Aorta (tissue), 5 donors: ENCODE data around the gene CHST12. TPM values are rescaled to one million over a fixed set of nuclear protein-coding genes. Genes with fewer than 3 reads are reported as not detected.

Experiments
- ATAC-seq: fragments of 200-7000 bp; cut with Tn5 transposase; one replicate; pipeline ENCODE4 v1.9.1; 2022; ENCODE audit warnings: moderate library complexity; ENCODE audit not compliant: low FRiP score
- DNase-seq, 2 donors: peaks; one replicate each; pipeline ENCODE4 v3.0.0-alpha.2; 2020
- H3K27ac ChIP-seq, 2 donors: one replicate each; pipeline ENCODE4 v1.5.1; 2013; ENCODE audit warnings: low read length in 2 of 2, mild to moderate bottlenecking in 2 of 2, moderate library complexity in 2 of 2, control low read depth in 1 of 2, inconsistent platforms in 1 of 2, low read depth in 1 of 2
- H3K27me3 ChIP-seq, 2 donors: one replicate each; pipeline ENCODE4 v1.6.1; 2013; ENCODE audit warnings: control low read depth in 1 of 2, low read length in 1 of 2, mild to moderate bottlenecking in 1 of 2, moderate library complexity in 1 of 2; ENCODE audit not compliant: insufficient read depth in 2 of 2, control insufficient read depth in 1 of 2
- H3K36me3 ChIP-seq, 2 donors: one replicate each; pipeline ENCODE4 v1.6.1; 2013; ENCODE audit warnings: control low read depth in 1 of 2, low read length in 1 of 2, mild to moderate bottlenecking in 1 of 2; ENCODE audit not compliant: insufficient read depth in 2 of 2, control insufficient read depth in 1 of 2
- H3K4me1 ChIP-seq, 2 donors: one replicate each; pipeline ENCODE4 v1.6.1; 2013; ENCODE audit warnings: low read length in 2 of 2, control low read depth in 1 of 2, mild to moderate bottlenecking in 1 of 2, moderate library complexity in 1 of 2; ENCODE audit not compliant: insufficient read depth in 2 of 2, control insufficient read depth in 1 of 2
- H3K4me3 ChIP-seq, 2 donors: one replicate each; pipeline ENCODE4 v1.5.1; 2013; ENCODE audit warnings: low read length in 2 of 2, control low read depth in 1 of 2, mild to moderate bottlenecking in 1 of 2
- H3K9me3 ChIP-seq: one replicate; pipeline ENCODE4 v1.6.1; 2013; ENCODE audit warnings: mild to moderate bottlenecking, low read length; ENCODE audit not compliant: control insufficient read depth
- WGBS, 2 donors: extraction: QIAGEN DNeasy Blood & Tissue Kit; methylation state at CpG; one replicate each; pipeline ENCODE4 v1.1.7; 2013; 5-methylcytosine and 5-hydroxymethylcytosine counted together
- intact Hi-C, 2 donors: fragments of 100-400 bp; cut with DNase I; formaldehyde crosslinking; loops; one replicate each; pipeline versions ENCODE4 v1.14.2 to v1.15.0; 2022
- polyA plus RNA-seq, 2 donors: library from polyadenylated mRNA; stranded (reverse); fragments of 200-250 nt; gene quantifications; one replicate each; pipeline ENCODE4 v1.2.3, GENCODE V29; 2013
- total RNA-seq, 2 donors: library from RNA; stranded (reverse); fragmentation: NEBNext Ultra II Directional; extraction: Animal tissue kit (Norgen Biotek cat#: 25700); gene quantifications; one replicate each; pipeline ENCODE4 v1.2.1, GENCODE V29; 2021
- donor health status: healthy with polysubstance abuse.
- donor health status: Bipolar disorder and iron deficiency.
- donor health status: DM: no; HTN: no; CAD: no.
- donor health status: DM: no; HTN: no; CAD: no.
- donor health status: DM: yes; HTN: yes; CAD: no.

CHST12 gene
- total and polyA plus RNA-seq, 4 donors, result 2.9 to 31.8 (median 17.8) TPM

DNA sequence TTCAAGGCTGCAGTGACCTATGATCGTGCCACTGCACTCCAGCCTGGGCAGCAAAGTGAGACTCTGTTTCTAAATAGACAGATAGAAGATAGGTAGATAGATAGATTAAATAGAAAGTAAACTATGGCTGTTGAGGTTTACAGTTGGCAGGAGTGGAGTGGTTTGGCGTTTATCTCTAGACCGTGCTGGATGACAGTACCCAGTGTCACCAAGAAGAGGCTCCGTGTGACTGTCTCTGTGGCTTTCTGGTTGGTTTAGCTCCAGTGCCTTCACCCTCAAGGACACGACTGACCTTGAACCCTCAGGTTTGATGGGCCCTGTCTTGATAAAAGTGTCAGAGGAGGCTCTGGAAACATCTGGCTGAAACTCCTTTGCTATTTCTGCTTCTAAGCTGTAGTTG is 31.7 kb downstream of the CHST12 start:
- Histone ChIP-seq H3K27me3 (no peaks in the 10 kb centered on the region), H3K27ac (no peak overlapping the region), H3K36me3 (peaks cover 0 to 4% of the 10 kb centered on the region in 2 donors), H3K9me3 (no peaks in the 10 kb centered on the region), H3K4me1 (no peaks in the 10 kb centered on the region), H3K4me3 (no peak overlapping the region)
- WGBS, 2 donors, result 91 to 94% methylated on average over 5 of the region's 5 CpGs
- intact Hi-C loops, result no loop called here
- DNase-seq (no peak), ATAC-seq (no peak)

GRCh38 chr7:2436341-2437104 is 33.1 kb downstream of the CHST12 start:
- H3K27me3 ChIP-seq, result no peaks in the 10 kb centered on the region
- H3K27ac ChIP-seq, result no peak overlapping the region
- H3K4me1 ChIP-seq, result no peaks in the 10 kb centered on the region
- peaks cover 0 to 4% of the 10 kb centered on the region in 2 donors for H3K36me3 ChIP-seq
- intact Hi-C loops, result no loop called here
- H3K9me3 ChIP-seq, result no peaks in the 10 kb centered on the region
- 90 to 91% methylated on average over 25 of the region's 25 CpGs for WGBS, 2 donors
- DNase-seq (no peak), ATAC-seq (no peak)
- H3K4me3 ChIP-seq, result no peak overlapping the region

DNA sequence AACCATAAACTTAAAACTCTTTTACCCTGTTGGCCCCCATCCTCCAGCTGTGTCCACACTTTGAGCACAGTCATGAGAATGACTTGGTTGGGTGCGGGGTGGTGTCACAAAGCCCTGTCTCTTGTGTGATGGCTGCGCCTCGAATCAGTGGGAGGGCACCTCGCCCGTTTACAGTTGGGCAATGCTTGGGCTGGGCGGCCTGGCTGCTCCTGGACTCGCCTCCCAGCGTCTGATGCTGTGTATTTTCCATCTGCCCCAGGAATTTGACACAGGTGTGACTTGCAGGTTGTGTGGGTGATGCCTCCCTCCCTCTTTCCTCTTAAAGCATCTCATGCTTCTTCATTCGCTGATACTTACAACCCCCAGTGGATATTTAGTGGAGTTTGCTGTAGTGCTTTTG is 33.7 kb downstream of the CHST12 start:
- 92 to 95% methylated on average over 9 of the region's 9 CpGs for WGBS, 2 donors

DNA sequence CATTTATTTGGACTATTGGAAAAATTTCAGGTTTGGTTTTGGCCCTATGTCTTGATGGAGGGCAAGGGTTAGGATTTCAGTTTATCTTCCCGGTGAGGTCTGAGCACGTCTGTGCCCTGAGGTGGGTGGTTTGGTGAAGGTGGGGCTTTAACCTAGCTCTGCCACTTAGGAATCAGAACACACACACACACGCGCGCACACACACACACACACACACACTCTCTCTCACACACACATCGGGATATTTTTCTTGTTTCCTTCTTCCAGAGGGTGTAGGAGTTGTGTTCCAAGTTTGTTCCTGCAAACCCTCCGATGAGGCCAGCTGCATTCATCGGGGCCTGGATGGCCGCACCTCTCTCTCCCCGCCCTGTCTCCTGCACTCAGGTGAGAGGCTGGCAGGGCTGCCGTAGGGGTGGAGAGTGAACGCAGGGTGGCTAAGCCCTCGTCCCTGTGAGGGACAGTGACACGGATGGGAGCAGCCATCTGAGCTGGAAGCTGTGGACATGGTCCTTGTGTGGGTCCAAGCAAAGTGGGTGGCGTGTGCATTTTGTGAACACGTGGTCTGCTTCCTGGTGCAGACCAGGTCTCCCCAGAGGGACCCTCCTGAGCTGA is 34.2 kb downstream of the CHST12 start:
- no peak for ATAC-seq
- Histone ChIP-seq H3K4me1 (no peaks in the 10 kb centered on the region), H3K27ac (no peak overlapping the region), H3K27me3 (no peaks in the 10 kb centered on the region), H3K4me3 (no peak overlapping the region), H3K9me3 (no peaks in the 10 kb centered on the region), H3K36me3 (peaks cover 0 to 4% of the 10 kb centered on the region in 2 donors)
- 84 to 90% methylated on average over 16 of the region's 16 CpGs for WGBS, 2 donors
- intact Hi-C loops, result no loop called here
- DNase-seq, result no peak

More for the DNA sequence above, 33.7 kb downstream of the CHST12 start:
- Histone ChIP-seq H3K9me3 (no peaks in the 10 kb centered on the region), H3K27ac (no peak overlapping the region), H3K36me3 (peaks cover 0 to 4% of the 10 kb centered on the region in 2 donors), H3K4me3 (no peak overlapping the region), H3K4me1 (no peaks in the 10 kb centered on the region), H3K27me3 (no peaks in the 10 kb centered on the region)
- ATAC-seq (no peak), DNase-seq (no peak)
- intact Hi-C loops, result no loop called here

GRCh38 chr7:2438186-2438585 is 34.8 kb downstream of the CHST12 start:
- intact Hi-C loops, result no loop called here
- DNase-seq (no peak), ATAC-seq (peak; percentile 20)
- Histone ChIP-seq H3K36me3 (peaks cover 0 to 2% of the 10 kb centered on the region in 2 donors), H3K4me3 (no peak overlapping the region), H3K4me1 (no peaks in the 10 kb centered on the region), H3K27me3 (no peaks in the 10 kb centered on the region), H3K9me3 (no peaks in the 10 kb centered on the region), H3K27ac (no peak overlapping the region)
- WGBS, 2 donors, result 79 to 88% methylated on average over 7 of the region's 7 CpGs

DNA sequence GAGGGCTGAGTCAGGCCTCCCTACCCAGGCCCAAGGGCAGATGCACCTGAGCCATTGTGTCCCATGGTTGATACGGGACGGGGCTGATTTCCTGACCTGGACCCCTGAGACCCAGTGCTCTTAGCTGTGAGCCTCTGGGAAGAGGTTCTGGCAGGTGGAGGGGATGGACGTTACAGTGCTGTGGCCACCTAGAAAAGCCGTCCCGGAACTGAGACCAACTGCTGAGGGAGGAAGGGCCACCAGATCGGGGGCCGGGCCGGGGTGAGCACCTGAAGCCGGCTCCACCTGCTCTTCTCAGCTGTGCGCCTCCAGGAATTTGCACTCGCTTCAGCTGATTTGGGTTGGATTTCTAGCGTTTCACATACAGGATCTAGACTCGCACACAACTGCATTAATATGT is 35.4 kb downstream of the CHST12 start:
- Histone ChIP-seq H3K36me3 (no peaks in the 10 kb centered on the region), H3K9me3 (no peaks in the 10 kb centered on the region), H3K27me3 (no peaks in the 10 kb centered on the region), H3K4me3 (no peak overlapping the region), H3K27ac (no peak overlapping the region), H3K4me1 (no peaks in the 10 kb centered on the region)
- 93 to 95% methylated on average over 13 of the region's 13 CpGs for WGBS, 2 donors
- no peak for ATAC-seq
- no peak for DNase-seq
- intact Hi-C loops, result no loop called here

DNA sequence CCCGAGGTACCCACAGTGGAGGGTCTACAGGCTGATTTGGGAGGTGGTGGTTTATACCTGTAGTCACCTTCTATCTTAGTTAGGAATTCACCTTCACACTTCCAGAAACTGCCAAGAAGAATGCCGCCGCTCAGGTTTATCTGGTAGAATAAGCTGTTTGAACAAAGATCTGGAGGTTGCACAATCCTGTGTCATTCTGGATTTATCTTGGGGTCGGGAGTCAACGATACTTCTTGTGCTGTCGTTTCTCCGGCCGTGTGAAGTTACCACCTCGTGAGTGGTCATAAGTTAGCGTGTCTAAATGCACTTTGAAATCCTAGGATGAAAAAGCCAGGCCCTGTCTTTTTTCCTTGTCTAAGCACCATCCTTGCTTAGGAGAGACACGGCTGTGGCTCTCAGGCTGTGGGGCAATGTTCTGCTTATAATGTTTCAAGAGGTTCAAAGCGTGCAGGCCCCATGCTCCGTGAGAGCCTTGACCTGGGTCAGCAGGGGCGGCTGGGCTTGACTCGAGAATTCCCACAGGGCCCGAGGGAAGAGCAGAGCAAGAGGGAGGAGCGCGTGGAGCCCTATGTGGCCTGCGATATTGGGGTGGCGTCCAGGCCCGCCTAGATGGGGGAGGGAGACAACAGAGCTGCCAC is 37.3 kb downstream of the CHST12 start:
- H3K27me3 ChIP-seq, result no peaks in the 10 kb centered on the region
- H3K36me3 ChIP-seq, result no peaks in the 10 kb centered on the region
- H3K4me3 ChIP-seq, result no peak overlapping the region
- intact Hi-C loops, result no loop called here
- WGBS, 2 donors, result 80 to 82% methylated on average over 21 of the region's 21 CpGs
- ATAC-seq, result no peak
- no peak overlapping the region for H3K27ac ChIP-seq
- H3K9me3 ChIP-seq, result no peaks in the 10 kb centered on the region
- no peaks in the 10 kb centered on the region for H3K4me1 ChIP-seq
- no peak for DNase-seq

- Histone ChIP-seq H3K4me1 (no peaks in the 10 kb centered on the region), H3K4me3 (no peak overlapping the region), H3K9me3 (no peaks in the 10 kb centered on the region), H3K27me3 (no peaks in the 10 kb centered on the region), H3K27ac (no peak overlapping the region), H3K36me3 (no peaks in the 10 kb centered on the region)
- intact Hi-C loops, result no loop called here
- ATAC-seq, result no peak
- no peak for DNase-seq
- 94 to 95% methylated on average over 5 of the region's 5 CpGs for WGBS, 2 donors
Measured at GRCh38 chr7:2441430-2442058, 38.1 kb downstream of the CHST12 start.
